Measurements from ENCODE around the gene POU2F1. TPM values are rescaled to one million over a fixed set of nuclear protein-coding genes. Genes with fewer than 3 reads are reported as not detected.

POU2F1 gene
- total and polyA plus RNA-seq, 2 experiments from 2014 or later = 38.8 to 66.1 TPM

- TF ChIP-seq CTCF (conservative IDR thresholded peaks at IDR 0.05; ENCODE audit: low read depth in 2 of 2) = no peak
Measured at GRCh38 chr1:167404908-167405307, 184.2 kb downstream of the POU2F1 start (continued).

GRCh38 chr1:167408355-167408754 lies 187.7 kb downstream of the POU2F1 start:
- DNase-seq (ENCODE audit: low spot score) = no peak
- ATAC-seq = no peak
- Histone ChIP-seq H4K20me1 (replicated peaks; ENCODE audit: insufficient read depth) (no peaks in the 10 kb centered on the region), H3K4me3 (no peak overlapping the region), H3K27ac (ENCODE audit: low read depth) (no peak overlapping the region), H2AFZ (no peak overlapping the region), H3K79me2 (replicated peaks; ENCODE audit: insufficient read depth) (no peaks in the 10 kb centered on the region), H3K9me2 (ENCODE audit: insufficient read depth) (no peaks in the 10 kb centered on the region), H3K4me2 (no peak overlapping the region), H3F3A (replicated peaks; ENCODE audit: low read depth) (no peaks in the 10 kb centered on the region), H3K36me3 (ENCODE audit: insufficient read depth) (peaks cover 18% of the 10 kb centered on the region; the same call in 1 of the 2 replicates), H3K27me3 (ENCODE audit: insufficient read depth) (no peaks in the 10 kb centered on the region), H3K4me1 (ENCODE audit: insufficient read depth) (no peaks in the 10 kb centered on the region)
- no peak overlapping the region for H3K4me3 Mint-ChIP-seq
- TF ChIP-seq CREB1 (CRISPR knock-in tag; IDR thresholded peaks at IDR 0.05; ENCODE audit: low read depth) (no peak), REST (IDR thresholded peaks at IDR 0.05; ENCODE audit: unreplicated experiment) (no peak)
- no peaks in the 10 kb centered on the region; the same call in 2 of the 3 replicates for H3K9me3 Mint-ChIP-seq
- H3K36me3 Mint-ChIP-seq (ENCODE audit: low read depth) = peaks cover 42% of the 10 kb centered on the region
- no peak overlapping the region for H3K27ac Mint-ChIP-seq
- peaks cover 5% of the 10 kb centered on the region for H3K27me3 Mint-ChIP-seq (ENCODE audit: insufficient read depth, low read depth, poor library complexity)
- H3K4me1 Mint-ChIP-seq = no peaks in the 10 kb centered on the region

- peaks cover 43% of the 10 kb centered on the region for H3K36me3 Mint-ChIP-seq (ENCODE audit: low read depth)
- DNase-seq (ENCODE audit: low spot score) (peak; percentile 72), ATAC-seq (peak; percentile 96)
Measured at GRCh38 chr1:167409183-167409582, 188.5 kb downstream of the POU2F1 start.

More at GRCh38 chr1:167409183-167409582, 188.5 kb downstream of the POU2F1 start:
- Mint-ChIP-seq H3K9me3 (no peaks in the 10 kb centered on the region; the same call in 2 of the 3 replicates), H3K27ac (no peak overlapping the region), H3K4me3 (no peak overlapping the region), H3K27me3 (ENCODE audit: insufficient read depth, low read depth, poor library complexity) (peaks cover 5% of the 10 kb centered on the region), H3K4me1 (no peaks in the 10 kb centered on the region)
- Histone ChIP-seq H3K4me1 (ENCODE audit: insufficient read depth) (no peaks in the 10 kb centered on the region), H3K4me2 (no peak overlapping the region), H3K4me3 (no peak overlapping the region), H3K27ac (ENCODE audit: low read depth) (no peak overlapping the region), H3K27me3 (ENCODE audit: insufficient read depth) (no peaks in the 10 kb centered on the region), H2AFZ (no peak overlapping the region), H3K36me3 (ENCODE audit: insufficient read depth) (peaks cover 20% of the 10 kb centered on the region; the same call in 1 of the 2 replicates), H4K20me1 (replicated peaks; ENCODE audit: insufficient read depth) (no peaks in the 10 kb centered on the region), H3F3A (replicated peaks; ENCODE audit: low read depth) (no peaks in the 10 kb centered on the region), H3K9me2 (ENCODE audit: insufficient read depth) (no peaks in the 10 kb centered on the region), H3K79me2 (replicated peaks; ENCODE audit: insufficient read depth) (no peaks in the 10 kb centered on the region)
- peak; percentile 57 to 73 for TF ChIP-seq CTCF (conservative IDR thresholded peaks at IDR 0.05; ENCODE audit: low read depth in 2 of 2)
- TF ChIP-seq ZNF331 (CRISPR knock-in tag; IDR thresholded peaks at IDR 0.05; ENCODE audit: low read depth) = no peak
